ENCODE measurements around the gene CEP112. TPM values are rescaled to one million over a fixed set of nuclear protein-coding genes. Genes with fewer than 3 reads are reported as not detected.
A peak's percentile ranks its signal among the peaks of the same experiment; 100 is the strongest.

CEP112 gene
- total RNA-seq, 1 experiment from 2014 or later, result 9.5 TPM

DNA sequence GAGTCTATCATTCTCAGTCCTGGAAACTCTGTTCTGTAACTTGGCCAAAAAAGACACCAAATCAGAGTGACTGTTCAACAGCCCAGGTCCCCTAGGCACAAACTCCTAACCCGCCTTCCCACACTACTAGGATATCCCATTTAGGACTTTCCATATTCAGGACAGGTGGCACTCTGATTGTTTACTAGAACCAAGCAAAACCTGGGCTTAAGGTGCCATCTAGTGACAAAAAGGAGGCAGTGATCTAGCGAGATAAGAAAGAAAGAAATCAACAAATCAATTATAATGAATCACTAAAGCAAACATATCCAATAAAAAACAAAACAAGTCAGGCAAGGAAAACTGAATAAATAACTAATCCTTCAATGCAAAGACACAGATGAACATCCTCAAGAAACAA, 203.9 kb downstream of the CEP112 start:
- peak; percentile 25 for DNase-seq (ENCODE audit: low read depth, low spot score)
- no TSS peak for BruUV-seq (replicated peaks)
- ChIA-PET POLR2A (no interaction called here), CTCF (no interaction called here)
- no peak; the same call in 1 of the 2 replicates for ATAC-seq
- intact Hi-C loops (cut with micrococcal nuclease; ENCODE audit: unreplicated experiment), result loop anchor here (10.0 kb wide), 2 partner anchors 693 to 753 kb away; no protein-coding TSS in a partner anchor
- H3K9me3 ChIP-seq (ENCODE audit: control insufficient read depth, insufficient read depth, low read depth, low read length), result no peaks in the 10 kb centered on the region
- in situ Hi-C loops (cut with HindIII; ENCODE audit: low pct_unique_long_range_greater_than_20kb, low sequenced_read_pairs), result no loop called here
- H3K36me3 ChIP-seq (ENCODE audit: control insufficient read depth, insufficient read depth, low read length), result no peaks in the 10 kb centered on the region; the same call in 1 of the 2 replicates
- H3K27me3 ChIP-seq (ENCODE audit: control insufficient read depth, insufficient read depth, low read length), result no peaks in the 10 kb centered on the region
- H3K4me3 ChIP-seq (ENCODE audit: low read depth in 2 of 2, low read length in 2 of 2), result no peak overlapping the region
- no peaks in the 10 kb centered on the region for H3K4me1 ChIP-seq (ENCODE audit: control insufficient read depth, insufficient read depth, low read length)
- no peak overlapping the region for H3K27ac ChIP-seq (ENCODE audit: low read length)
- TF ChIP-seq, protein P1, sequence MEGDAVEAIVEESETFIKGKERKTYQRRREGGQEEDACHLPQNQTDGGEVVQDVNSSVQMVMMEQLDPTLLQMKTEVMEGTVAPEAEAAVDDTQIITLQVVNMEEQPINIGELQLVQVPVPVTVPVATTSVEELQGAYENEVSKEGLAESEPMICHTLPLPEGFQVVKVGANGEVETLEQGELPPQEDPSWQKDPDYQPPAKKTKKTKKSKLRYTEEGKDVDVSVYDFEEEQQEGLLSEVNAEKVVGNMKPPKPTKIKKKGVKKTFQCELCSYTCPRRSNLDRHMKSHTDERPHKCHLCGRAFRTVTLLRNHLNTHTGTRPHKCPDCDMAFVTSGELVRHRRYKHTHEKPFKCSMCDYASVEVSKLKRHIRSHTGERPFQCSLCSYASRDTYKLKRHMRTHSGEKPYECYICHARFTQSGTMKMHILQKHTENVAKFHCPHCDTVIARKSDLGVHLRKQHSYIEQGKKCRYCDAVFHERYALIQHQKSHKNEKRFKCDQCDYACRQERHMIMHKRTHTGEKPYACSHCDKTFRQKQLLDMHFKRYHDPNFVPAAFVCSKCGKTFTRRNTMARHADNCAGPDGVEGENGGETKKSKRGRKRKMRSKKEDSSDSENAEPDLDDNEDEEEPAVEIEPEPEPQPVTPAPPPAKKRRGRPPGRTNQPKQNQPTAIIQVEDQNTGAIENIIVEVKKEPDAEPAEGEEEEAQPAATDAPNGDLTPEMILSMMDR (IDR thresholded peaks at IDR 0.05), result peak; percentile 54
- TF ChIP-seq TCF7L2 (IDR thresholded peaks at IDR 0.05; ENCODE audit: low read depth, low read length), result no peak

DNA sequence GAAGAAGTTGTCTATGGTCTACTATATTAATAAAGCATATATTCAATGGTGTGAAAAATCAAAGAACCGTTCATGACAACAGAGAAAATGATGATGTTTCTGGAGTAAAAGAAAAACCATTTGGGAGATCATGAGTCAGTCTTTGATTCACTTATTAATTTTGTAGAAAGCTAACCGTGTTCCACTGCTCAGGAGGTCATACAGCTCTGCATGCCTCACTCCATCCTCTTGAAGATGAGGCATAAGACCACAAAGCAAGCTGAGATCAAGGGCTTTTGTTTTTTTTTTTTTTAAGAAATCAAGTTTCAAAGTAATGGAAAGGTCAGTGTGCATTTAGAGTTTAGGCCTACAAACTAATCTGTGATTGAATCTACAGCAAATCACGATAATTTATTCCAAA, 206.4 kb downstream of the CEP112 start:
- POLR2A ChIA-PET, result no interaction called here
- CTCF ChIA-PET, result no interaction called here
- intact Hi-C loops (cut with micrococcal nuclease; ENCODE audit: unreplicated experiment), result loop anchor here (10.0 kb wide), 2 partner anchors 691 to 751 kb away; no protein-coding TSS in a partner anchor
- Histone ChIP-seq H3K36me3 (ENCODE audit: control insufficient read depth, insufficient read depth, low read length) (no peaks in the 10 kb centered on the region), H3K27ac (ENCODE audit: low read length) (no peak overlapping the region), H3K9me3 (ENCODE audit: control insufficient read depth, insufficient read depth, low read depth, low read length) (no peaks in the 10 kb centered on the region), H3K4me3 (ENCODE audit: low read depth in 2 of 2, low read length in 2 of 2) (no peak overlapping the region), H3K27me3 (ENCODE audit: control insufficient read depth, insufficient read depth, low read length) (no peaks in the 10 kb centered on the region), H3K4me1 (ENCODE audit: control insufficient read depth, insufficient read depth, low read length) (no peaks in the 10 kb centered on the region)
- TF ChIP-seq, protein P2, sequence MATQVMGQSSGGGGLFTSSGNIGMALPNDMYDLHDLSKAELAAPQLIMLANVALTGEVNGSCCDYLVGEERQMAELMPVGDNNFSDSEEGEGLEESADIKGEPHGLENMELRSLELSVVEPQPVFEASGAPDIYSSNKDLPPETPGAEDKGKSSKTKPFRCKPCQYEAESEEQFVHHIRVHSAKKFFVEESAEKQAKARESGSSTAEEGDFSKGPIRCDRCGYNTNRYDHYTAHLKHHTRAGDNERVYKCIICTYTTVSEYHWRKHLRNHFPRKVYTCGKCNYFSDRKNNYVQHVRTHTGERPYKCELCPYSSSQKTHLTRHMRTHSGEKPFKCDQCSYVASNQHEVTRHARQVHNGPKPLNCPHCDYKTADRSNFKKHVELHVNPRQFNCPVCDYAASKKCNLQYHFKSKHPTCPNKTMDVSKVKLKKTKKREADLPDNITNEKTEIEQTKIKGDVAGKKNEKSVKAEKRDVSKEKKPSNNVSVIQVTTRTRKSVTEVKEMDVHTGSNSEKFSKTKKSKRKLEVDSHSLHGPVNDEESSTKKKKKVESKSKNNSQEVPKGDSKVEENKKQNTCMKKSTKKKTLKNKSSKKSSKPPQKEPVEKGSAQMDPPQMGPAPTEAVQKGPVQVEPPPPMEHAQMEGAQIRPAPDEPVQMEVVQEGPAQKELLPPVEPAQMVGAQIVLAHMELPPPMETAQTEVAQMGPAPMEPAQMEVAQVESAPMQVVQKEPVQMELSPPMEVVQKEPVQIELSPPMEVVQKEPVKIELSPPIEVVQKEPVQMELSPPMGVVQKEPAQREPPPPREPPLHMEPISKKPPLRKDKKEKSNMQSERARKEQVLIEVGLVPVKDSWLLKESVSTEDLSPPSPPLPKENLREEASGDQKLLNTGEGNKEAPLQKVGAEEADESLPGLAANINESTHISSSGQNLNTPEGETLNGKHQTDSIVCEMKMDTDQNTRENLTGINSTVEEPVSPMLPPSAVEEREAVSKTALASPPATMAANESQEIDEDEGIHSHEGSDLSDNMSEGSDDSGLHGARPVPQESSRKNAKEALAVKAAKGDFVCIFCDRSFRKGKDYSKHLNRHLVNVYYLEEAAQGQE (IDR thresholded peaks at IDR 0.05; ENCODE audit: insufficient read depth in 1 of 2, low read depth in 2 of 2, low read length in 1 of 2), result no peak
- TF ChIP-seq TCF7L2 (IDR thresholded peaks at IDR 0.05; ENCODE audit: low read depth, low read length), result no peak
- in situ Hi-C loops (cut with HindIII; ENCODE audit: low pct_unique_long_range_greater_than_20kb, low sequenced_read_pairs), result no loop called here
- ATAC-seq (no peak), DNase-seq (ENCODE audit: low read depth, low spot score) (no peak)
- no TSS peak for BruUV-seq (replicated peaks)

DNA sequence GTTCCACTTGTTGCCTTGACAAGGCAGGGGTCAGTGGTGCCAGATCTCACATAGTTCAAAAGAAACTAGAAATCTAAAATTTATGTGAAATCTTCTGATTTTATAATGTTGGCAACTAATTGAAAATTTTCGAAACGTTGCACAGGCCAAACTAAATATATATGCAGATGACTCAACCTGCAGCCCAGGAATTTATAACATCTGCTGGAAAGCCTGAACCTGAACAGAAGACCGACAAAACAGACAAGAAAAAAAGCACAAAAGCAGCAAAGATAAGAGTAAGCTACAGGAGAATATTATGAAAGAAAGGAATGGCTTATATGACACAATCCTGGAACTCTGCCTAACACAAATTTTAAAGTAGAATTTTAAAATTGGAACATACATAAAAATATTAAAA, 207.6 kb downstream of the CEP112 start:
- ChIA-PET POLR2A (no interaction called here), CTCF (no interaction called here)
- TF ChIP-seq SIN3A (IDR thresholded peaks at IDR 0.05; ENCODE audit: borderline replicate concordance, insufficient read depth, low read depth, low read length) (no peak), POLR2AphosphoS5 (IDR thresholded peaks at IDR 0.05; ENCODE audit: low read depth, low read length) (no peak), TCF7L2 (IDR thresholded peaks at IDR 0.05; ENCODE audit: low read depth, low read length) (no peak)
- TF ChIP-seq, protein P1 (IDR thresholded peaks at IDR 0.05), result no peak
- TF ChIP-seq, protein P2 (IDR thresholded peaks at IDR 0.05; ENCODE audit: insufficient read depth in 1 of 2, low read depth in 2 of 2, low read length in 1 of 2), result no peak
- Histone ChIP-seq H3K36me3 (ENCODE audit: control insufficient read depth, insufficient read depth, low read length) (no peaks in the 10 kb centered on the region), H3K4me3 (ENCODE audit: low read depth in 2 of 2, low read length in 2 of 2) (no peak overlapping the region), H3K9me3 (ENCODE audit: control insufficient read depth, insufficient read depth, low read depth, low read length) (no peaks in the 10 kb centered on the region), H3K4me1 (ENCODE audit: control insufficient read depth, insufficient read depth, low read length) (no peaks in the 10 kb centered on the region), H3K27ac (ENCODE audit: low read length) (no peak overlapping the region), H3K27me3 (ENCODE audit: control insufficient read depth, insufficient read depth, low read length) (no peaks in the 10 kb centered on the region)
- intact Hi-C loops (cut with micrococcal nuclease; ENCODE audit: unreplicated experiment) (loop anchor here (10.0 kb wide), 2 partner anchors 689 to 749 kb away; no protein-coding TSS in a partner anchor), in situ Hi-C loops (cut with HindIII; ENCODE audit: low pct_unique_long_range_greater_than_20kb, low sequenced_read_pairs) (no loop called here)
- no peak for DNase-seq (ENCODE audit: low read depth, low spot score)
- ATAC-seq, result no peak
- no TSS peak for BruUV-seq (replicated peaks)
